Ascending aorta (tissue), 2 donors: Measurements from ENCODE around the gene CSTPP1. TPM values are rescaled to one million over a fixed set of nuclear protein-coding genes. Genes with fewer than 3 reads are reported as not detected.

ENCODE experiments used
- DNase-seq, 2 donors: peaks; one replicate each; pipeline ENCODE4 v3.0.0-alpha.2; 2019; ENCODE audit warnings: low spot score in 2 of 2
- H3K27ac ChIP-seq, 2 donors: fragments of 200-600 bp; sonication (generic); one replicate each; pipeline ENCODE4 v1.5.1; 2016 to 2017; ENCODE audit warnings: mild to moderate bottlenecking in 1 of 2
- H3K27me3 ChIP-seq: fragments of 200-600 bp; sonication (generic); one replicate; pipeline ENCODE4 v1.5.1; 2017
- H3K36me3 ChIP-seq, 2 donors: fragments of 200-600 bp; sonication (generic); one replicate each; pipeline ENCODE4 v1.5.1; 2016
- H3K4me1 ChIP-seq, 2 donors: fragments of 200-600 bp; sonication (generic); one replicate each; pipeline ENCODE4 v1.5.1; 2016 to 2017; ENCODE audit warnings: mild to moderate bottlenecking in 1 of 2
- H3K4me3 ChIP-seq, 2 donors: fragments of 200-600 bp; sonication (generic); one replicate each; pipeline ENCODE4 v1.5.1; 2016 to 2017; ENCODE audit warnings: mild to moderate bottlenecking in 1 of 2
- H3K9me3 ChIP-seq, 2 donors: fragments of 200-600 bp; sonication (generic); one replicate each; pipeline ENCODE4 v1.5.1; 2016
- CTCF ChIP-seq, 3 experiments: fragments of 200-600 bp in 2 of 3; fragments of 450-650 bp in 1 of 3; sonication (generic) in 2 of 3; IDR thresholded peaks; one replicate each; pipeline ENCODE4 v1.5.1; 2016 to 2019; ENCODE audit warnings: antibody characterized with exemption in 3 of 3, mild to moderate bottlenecking in 1 of 3, moderate library complexity in 1 of 3
- intact Hi-C: fragments of 100-400 bp; cut with DNase I; formaldehyde crosslinking; loops from one replicate; pipeline ENCODE4 v1.15.1; 2023
- total RNA-seq: library from RNA; depleted of rRNA; stranded (reverse); fragments of >200 nt; gene quantifications from one replicate; pipeline ENCODE4 v1.1.0, GENCODE V29; 2016

Gene CSTPP1
- total RNA-seq, 1 donor from 2014 or later: 16.6 TPM

GRCh38 chr11:46930089-46930488 lies 6.5 kb upstream of the CSTPP1 start:
- no peaks in the 10 kb centered on the region for H3K9me3 ChIP-seq
- DNase-seq: no peak
- intact Hi-C loops: no loop called here
- no peaks in the 10 kb centered on the region for H3K4me1 ChIP-seq
- no peaks in the 10 kb centered on the region for H3K36me3 ChIP-seq
- H3K4me3 ChIP-seq: no peak overlapping the region
- TF ChIP-seq CTCF (IDR thresholded peaks at IDR 0.05): no peak
- no peaks in the 10 kb centered on the region for H3K27me3 ChIP-seq
- no peak overlapping the region for H3K27ac ChIP-seq

- intact Hi-C loops: no loop called here
Observed at GRCh38 chr11:46942172-46942571, 5.6 kb downstream of the CSTPP1 start.

GRCh38 chr11:46944356-46945075 lies 8.0 kb downstream of the CSTPP1 start:
- Histone ChIP-seq H3K9me3 (no peaks in the 10 kb centered on the region), H3K4me3 (no peak overlapping the region), H3K27me3 (no peaks in the 10 kb centered on the region), H3K4me1 (no peaks in the 10 kb centered on the region), H3K36me3 (no peaks in the 10 kb centered on the region), H3K27ac (no peak overlapping the region)
- no peak for TF ChIP-seq CTCF (IDR thresholded peaks at IDR 0.05)
- intact Hi-C loops: no loop called here
- no peak for DNase-seq

More at GRCh38 chr11:46942172-46942571, 5.6 kb downstream of the CSTPP1 start:
- Histone ChIP-seq H3K27me3 (no peaks in the 10 kb centered on the region), H3K4me1 (peaks cover 0 to 2% of the 10 kb centered on the region in 2 donors), H3K9me3 (no peaks in the 10 kb centered on the region), H3K27ac (no peak overlapping the region), H3K36me3 (no peaks in the 10 kb centered on the region), H3K4me3 (no peak overlapping the region)
- DNase-seq: no peak
- TF ChIP-seq CTCF (IDR thresholded peaks at IDR 0.05): no peak

GRCh38 chr11:46947399-46948077 lies 11.0 kb downstream of the CSTPP1 start:
- no peak for DNase-seq
- Histone ChIP-seq H3K36me3 (no peaks in the 10 kb centered on the region), H3K4me1 (no peaks in the 10 kb centered on the region), H3K9me3 (no peaks in the 10 kb centered on the region), H3K4me3 (no peak overlapping the region), H3K27ac (no peak overlapping the region), H3K27me3 (no peaks in the 10 kb centered on the region)
- no peak for TF ChIP-seq CTCF (IDR thresholded peaks at IDR 0.05)
- intact Hi-C loops: no loop called here

- H3K4me3 ChIP-seq: no peak overlapping the region
- no peak for DNase-seq
- intact Hi-C loops: no loop called here
- H3K4me1 ChIP-seq: no peaks in the 10 kb centered on the region
- H3K36me3 ChIP-seq: no peaks in the 10 kb centered on the region
- H3K27me3 ChIP-seq: no peaks in the 10 kb centered on the region
- TF ChIP-seq CTCF (IDR thresholded peaks at IDR 0.05): no peak
- no peaks in the 10 kb centered on the region for H3K9me3 ChIP-seq
- H3K27ac ChIP-seq: no peak overlapping the region
Observed at GRCh38 chr11:46948378-46949131, 12.0 kb downstream of the CSTPP1 start.
